Measurements from ENCODE around the gene STRAP.

GRCh38 chr12:15868186-15868585, 14.0 kb upstream of the STRAP start:
- TF ChIP-seq, protein P1, sequence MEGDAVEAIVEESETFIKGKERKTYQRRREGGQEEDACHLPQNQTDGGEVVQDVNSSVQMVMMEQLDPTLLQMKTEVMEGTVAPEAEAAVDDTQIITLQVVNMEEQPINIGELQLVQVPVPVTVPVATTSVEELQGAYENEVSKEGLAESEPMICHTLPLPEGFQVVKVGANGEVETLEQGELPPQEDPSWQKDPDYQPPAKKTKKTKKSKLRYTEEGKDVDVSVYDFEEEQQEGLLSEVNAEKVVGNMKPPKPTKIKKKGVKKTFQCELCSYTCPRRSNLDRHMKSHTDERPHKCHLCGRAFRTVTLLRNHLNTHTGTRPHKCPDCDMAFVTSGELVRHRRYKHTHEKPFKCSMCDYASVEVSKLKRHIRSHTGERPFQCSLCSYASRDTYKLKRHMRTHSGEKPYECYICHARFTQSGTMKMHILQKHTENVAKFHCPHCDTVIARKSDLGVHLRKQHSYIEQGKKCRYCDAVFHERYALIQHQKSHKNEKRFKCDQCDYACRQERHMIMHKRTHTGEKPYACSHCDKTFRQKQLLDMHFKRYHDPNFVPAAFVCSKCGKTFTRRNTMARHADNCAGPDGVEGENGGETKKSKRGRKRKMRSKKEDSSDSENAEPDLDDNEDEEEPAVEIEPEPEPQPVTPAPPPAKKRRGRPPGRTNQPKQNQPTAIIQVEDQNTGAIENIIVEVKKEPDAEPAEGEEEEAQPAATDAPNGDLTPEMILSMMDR (IDR thresholded peaks at IDR 0.05) = no peak
- TF ChIP-seq POLR2A (IDR thresholded peaks at IDR 0.05) (no peak), POLR2AphosphoS5 (IDR thresholded peaks at IDR 0.05) (no peak)
